ENCODE data around the gene NAV2. TPM values are rescaled to one million over a fixed set of nuclear protein-coding genes. Genes with fewer than 3 reads are reported as not detected.

Gene NAV2
- total RNA-seq, 1 donor from 2014 or later = 50.8 TPM

- DNase-seq (ENCODE audit: low spot score) = no peak
- intact Hi-C loops (cut with DNase I) = no loop called here
Observed at GRCh38 chr11:19817265-19817851, 104.7 kb downstream of the NAV2 start.

- intact Hi-C loops (cut with DNase I) = no loop called here
- no peak for DNase-seq (ENCODE audit: low spot score)
Observed at GRCh38 chr11:19817870-19818269, 105.2 kb downstream of the NAV2 start.

GRCh38 chr11:19818619-19819018 is 106.0 kb downstream of the NAV2 start:
- DNase-seq (ENCODE audit: low spot score) = no peak
- intact Hi-C loops (cut with DNase I) = no loop called here

- no peak for DNase-seq (ENCODE audit: low spot score)
- intact Hi-C loops (cut with DNase I) = no loop called here
Observed at GRCh38 chr11:19819148-19819547, 106.5 kb downstream of the NAV2 start.

- DNase-seq (ENCODE audit: low spot score) = no peak
- intact Hi-C loops (cut with DNase I) = no loop called here
Observed at GRCh38 chr11:19820100-19820499, 107.5 kb downstream of the NAV2 start.

- DNase-seq (ENCODE audit: low spot score) = no peak
- intact Hi-C loops (cut with DNase I) = no loop called here
Observed at GRCh38 chr11:19821412-19821875, 108.8 kb downstream of the NAV2 start.

GRCh38 chr11:19821993-19822392 is 109.4 kb downstream of the NAV2 start:
- no peak for DNase-seq (ENCODE audit: low spot score)
- intact Hi-C loops (cut with DNase I) = no loop called here

- no peak for DNase-seq (ENCODE audit: low spot score)
- intact Hi-C loops (cut with DNase I) = no loop called here
Observed at GRCh38 chr11:19822531-19822930, 109.9 kb downstream of the NAV2 start.

- no peak for DNase-seq (ENCODE audit: low spot score)
- intact Hi-C loops (cut with DNase I) = no loop called here
Observed at GRCh38 chr11:19826606-19827005, 114.0 kb downstream of the NAV2 start.

- intact Hi-C loops (cut with DNase I) = no loop called here
Observed at GRCh38 chr11:19827399-19828135, 114.9 kb downstream of the NAV2 start.

GRCh38 chr11:19828382-19829108 is 115.9 kb downstream of the NAV2 start:
- intact Hi-C loops (cut with DNase I) = no loop called here
- DNase-seq (ENCODE audit: low spot score) = no peak

More at GRCh38 chr11:19827399-19828135, 114.9 kb downstream of the NAV2 start:
- no peak for DNase-seq (ENCODE audit: low spot score)

- no peak for DNase-seq (ENCODE audit: low spot score)
- intact Hi-C loops (cut with DNase I) = no loop called here
Observed at GRCh38 chr11:19829109-19829837, 116.6 kb downstream of the NAV2 start.

- intact Hi-C loops (cut with DNase I) = no loop called here
- DNase-seq (ENCODE audit: low spot score) = no peak
Observed at GRCh38 chr11:19832086-19832750, 119.6 kb downstream of the NAV2 start.

GRCh38 chr11:19832901-19833300 is 120.3 kb downstream of the NAV2 start:
- DNase-seq (ENCODE audit: low spot score) = no peak
- intact Hi-C loops (cut with DNase I) = no loop called here

GRCh38 chr11:19834771-19835170 is 122.1 kb downstream of the NAV2 start:
- intact Hi-C loops (cut with DNase I) = no loop called here
- no peak for DNase-seq (ENCODE audit: low spot score)

- intact Hi-C loops (cut with DNase I) = no loop called here
- no peak for DNase-seq (ENCODE audit: low spot score)
Observed at GRCh38 chr11:19836666-19837065, 124.0 kb downstream of the NAV2 start.

GRCh38 chr11:19838994-19839768 is 126.5 kb downstream of the NAV2 start:
- intact Hi-C loops (cut with DNase I) = no loop called here
- DNase-seq (ENCODE audit: low spot score) = no peak

- intact Hi-C loops (cut with DNase I) = no loop called here
- DNase-seq (ENCODE audit: low spot score) = no peak
Observed at GRCh38 chr11:19840961-19841360, 128.3 kb downstream of the NAV2 start.

GRCh38 chr11:19842505-19842904 is 129.9 kb downstream of the NAV2 start:
- no peak for DNase-seq (ENCODE audit: low spot score)
- intact Hi-C loops (cut with DNase I) = no loop called here

Measured in cardiac septum (tissue), 1 donor.